GM12878 (cell line): ENCODE measurements around the gene OSBPL5. TPM values are rescaled to one million over a fixed set of nuclear protein-coding genes. Genes with fewer than 3 reads are reported as not detected.

Experiments
- ATAC-seq: fragments of 200-7000 bp; cut with Tn5 transposase; 3 replicates; pipeline ENCODE4 v1.9.1; 2020; ENCODE audit warnings: mild to moderate bottlenecking, moderate library complexity
- BruUV-seq: library from RNA; stranded (reverse); fragments of 400-500 nt; replicated peaks from 2 replicates; lab custom pipeline; 2021; lab: Mats Ljungman, UMichigan
- CTCF ChIA-PET: fragments of 300-600 bp; sonication (Branson Sonifier 250); formaldehyde crosslinking; extraction: SDS; loops from one replicate; lab custom pipeline; 2021; ENCODE audit warnings: inconsistent platforms; lab: Yijun Ruan, JAX
- POLR2A ChIA-PET: fragments of 350-600 bp; formaldehyde crosslinking; extraction: SDS; loops from one replicate; lab custom pipeline; 2021; ENCODE audit warnings: inconsistent platforms; lab: Charles Lee
- RAD21 ChIA-PET: fragments of 300-600 bp; sonication (Branson Sonifier 250); formaldehyde crosslinking; loops from one replicate; lab custom pipeline; 2023; ENCODE audit warnings: antibody characterized with exemption; ENCODE audit not compliant: unreplicated experiment; lab: Charles Lee
- SMC1A ChIA-PET: fragments of 300-600 bp; sonication (Branson Sonifier 250); formaldehyde crosslinking; loops from one replicate; lab custom pipeline; 2023; ENCODE audit not compliant: unreplicated experiment, uncharacterized antibody; lab: Charles Lee
- DNase-seq: peaks from one replicate; pipeline ENCODE4 v3.0.0-alpha.2; 2011; ENCODE audit warnings: low read depth, low spot score
- FAIRE-seq: peaks from 3 replicates; lab custom pipeline; 2011; peaks lifted over from hg19 to GRCh38; lab: Jason Lieb, UNC
- H2AFZ ChIP-seq: 2 replicates; pipeline ENCODE4 v1.6.0; 2011; ENCODE audit warnings: low read depth, low read length, control low read depth; ENCODE audit not compliant: control insufficient read depth
- H3K27ac ChIP-seq: 2 replicates; pipeline ENCODE4 v1.5.1; 2011; ENCODE audit warnings: control low read depth; ENCODE audit not compliant: control insufficient read depth, insufficient read depth
- H3K27me3 ChIP-seq, 2 experiments: replicated peaks in 1 of 2; 2 replicates each; pipeline versions ENCODE4 v1.6.0 to v1.6.1; 2011; ENCODE audit warnings: low read length in 1 of 2; ENCODE audit not compliant: control insufficient read depth in 2 of 2, insufficient read depth in 2 of 2
- H3K36me3 ChIP-seq, 2 experiments: 2 replicates each; pipeline ENCODE4 v1.5.1; 2011; ENCODE audit warnings: low read length in 1 of 2; ENCODE audit not compliant: control insufficient read depth in 2 of 2, insufficient read depth in 2 of 2
- H3K4me1 ChIP-seq: 2 replicates; pipeline ENCODE4 v1.6.1; 2011; ENCODE audit warnings: mild to moderate bottlenecking, low read length, moderate library complexity, mixed read lengths; ENCODE audit not compliant: control insufficient read depth, insufficient read depth
- H3K4me2 ChIP-seq: 2 replicates; pipeline ENCODE4 v1.6.0; 2011; ENCODE audit warnings: control low read depth; ENCODE audit not compliant: control insufficient read depth, insufficient read depth
- H3K4me3 ChIP-seq: fragments of 200-600 bp; sonication (generic); 2 replicates; pipeline ENCODE4 v1.5.1; 2016
- H3K79me2 ChIP-seq: 2 replicates; pipeline ENCODE4 v1.6.0; 2011; ENCODE audit warnings: low read length; ENCODE audit not compliant: control insufficient read depth, insufficient read depth
- H3K9ac ChIP-seq: 2 replicates; pipeline ENCODE4 v1.8.0; 2011; ENCODE audit warnings: low read length, control low read depth, mixed read lengths; ENCODE audit not compliant: control insufficient read depth, insufficient read depth
- H3K9me3 ChIP-seq: replicated peaks from 3 replicates; pipeline ENCODE4 v1.5.1; 2011; ENCODE audit warnings: mild to moderate bottlenecking, low read length; ENCODE audit not compliant: control insufficient read depth, insufficient read depth
- H4K20me1 ChIP-seq: 2 replicates; pipeline ENCODE4 v1.6.0; 2011; ENCODE audit not compliant: control insufficient read depth, insufficient read depth
- BACH1 ChIP-seq: fragments of 450-650 bp; IDR thresholded peaks from 2 replicates; pipeline ENCODE4 v1.6.1; 2017; ENCODE audit warnings: mild to moderate bottlenecking, borderline replicate concordance
- CHD1 ChIP-seq: IDR thresholded peaks from 2 replicates; pipeline ENCODE4 v1.6.1; 2012; ENCODE audit warnings: low read depth, low read length, improper control_type of control experiment
- E2F4 ChIP-seq: IDR thresholded peaks from 2 replicates; pipeline ENCODE4 v1.6.1; 2012; ENCODE audit warnings: low read depth, low read length, improper control_type of control experiment
- EP300 ChIP-seq, 2 experiments: fragments of 150-350 bp in 1 of 2; IDR thresholded peaks; 2 replicates each; pipeline ENCODE4 v1.6.1; 2011 to 2012; ENCODE audit warnings: low read depth in 2 of 2, low read length in 2 of 2, borderline replicate concordance in 1 of 2, improper control_type of control experiment in 1 of 2, inconsistent platforms in 1 of 2; ENCODE audit not compliant: control insufficient read depth in 1 of 2
- GABPA ChIP-seq: IDR thresholded peaks from 2 replicates; pipeline ENCODE4 v1.6.1; 2014; ENCODE audit warnings: antibody characterized with exemption, low read depth, mild to moderate bottlenecking, inconsistent platforms
- HDAC2 ChIP-seq: fragments of 200-600 bp; sonication (generic); IDR thresholded peaks from 2 replicates; pipeline ENCODE4 v1.6.1; 2017
- KDM1A ChIP-seq: fragments of 200-600 bp; sonication (generic); IDR thresholded peaks from 2 replicates; pipeline ENCODE4 v1.6.1; 2016; ENCODE audit warnings: borderline replicate concordance
- MXI1 ChIP-seq: fragments of 150-350 bp; IDR thresholded peaks from 2 replicates; pipeline ENCODE4 v1.6.1; 2011; ENCODE audit warnings: low read depth, mild to moderate bottlenecking, inconsistent platforms, low read length, improper control_type of control experiment
- MYB ChIP-seq: fragments of 150-350 bp; IDR thresholded peaks from 2 replicates; pipeline ENCODE4 v1.6.1; 2014; ENCODE audit warnings: mild to moderate bottlenecking, low read depth, low read length, borderline replicate concordance
- PAX5 ChIP-seq: IDR thresholded peaks from 2 replicates; pipeline ENCODE4 v1.6.1; 2011; ENCODE audit warnings: low read depth, low read length, borderline replicate concordance
- SPI1 ChIP-seq: IDR thresholded peaks from 2 replicates; pipeline ENCODE4 v1.6.1; 2011; ENCODE audit warnings: low read depth, mild to moderate bottlenecking, low read length, moderate library complexity, borderline replicate concordance; ENCODE audit not compliant: insufficient read depth
- SUPT20H ChIP-seq: IDR thresholded peaks from 2 replicates; pipeline ENCODE4 v1.6.1; 2011; ENCODE audit warnings: low read depth, mild to moderate bottlenecking, low read length, moderate library complexity, borderline replicate concordance; ENCODE audit not compliant: control insufficient read depth
- TCF7 ChIP-seq: IDR thresholded peaks from 2 replicates; pipeline ENCODE4 v1.6.1; 2014; ENCODE audit warnings: antibody characterized with exemption, borderline replicate concordance
- ZBTB4 ChIP-seq: fragments of 450-650 bp; formaldehyde crosslinking; IDR thresholded peaks from 2 replicates; pipeline ENCODE4 v1.4.0; 2022; ENCODE audit warnings: mild to moderate bottlenecking, moderate library complexity
- ZNF24 ChIP-seq: fragments of 450-650 bp; IDR thresholded peaks from 2 replicates; pipeline ENCODE4 v1.6.1; 2017; ENCODE audit warnings: antibody characterized with exemption, mild to moderate bottlenecking
- ZNF274 ChIP-seq: IDR thresholded peaks from one replicate; pipeline ENCODE4 v1.8.0; 2011; ENCODE audit not compliant: insufficient read length, insufficient read depth
- WGBS: methylation state at CpG from one replicate; pipeline ENCODE4 v1.1.6; 2016; ENCODE audit warnings: low lambda C conversion rate; ENCODE audit not compliant: insufficient replicate concordance, insufficient coverage; ENCODE audit errors: missing lambda C conversion rate; 5-methylcytosine and 5-hydroxymethylcytosine counted together
- in situ Hi-C: fragments of 300-500 bp; cut with MboI; formaldehyde crosslinking; loops from 9 replicates; pipeline ENCODE4 v1.14.3; 2018; ENCODE audit warnings: mixed read lengths
- intact Hi-C: fragments of 100-400 bp; cut with micrococcal nuclease; formaldehyde crosslinking; loops from one replicate; pipeline ENCODE4 v1.14.2; 2022; ENCODE audit not compliant: unreplicated experiment
- polyA plus RNA-seq, 11 experiments: library from polyadenylated mRNA; depleted of rRNA in 4 of 11; unstranded in 6 of 11; stranded (reverse) in 5 of 11; fragments of >200 nt; fragmentation: Nextera tagmentation in 4 of 11; fragmentation: Illumina TruSeq in 1 of 11; extraction: Ambion mirVana in 4 of 11; extraction: Trizol in 1 of 11; gene quantifications; 1 replicate in 1 of 11; 2 replicates in 10 of 11; pipeline versions ENCODE4 v1.2.1 to v1.2.3, GENCODE V29; 2011 to 2016; ENCODE audit warnings: inconsistent platforms in 2 of 11, missing spikeins in 2 of 11, low read depth in 1 of 11
- total RNA-seq, 4 experiments: library from RNA; depleted of rRNA in 3 of 4; stranded (reverse); fragments of >200 nt in 3 of 4; fragmentation: Illumina TruSeq in 1 of 4; extraction: Trizol in 1 of 4; gene quantifications; 2 replicates each; pipeline versions ENCODE4 v1.2.1 to v1.2.3, GENCODE V29; 2013 to 2021

The OSBPL5 gene
- total and polyA plus RNA-seq, 10 of the 15 experiments (the other 5 are each of a cell fraction or from before 2014, with no cell fraction given), result not detected

DNA sequence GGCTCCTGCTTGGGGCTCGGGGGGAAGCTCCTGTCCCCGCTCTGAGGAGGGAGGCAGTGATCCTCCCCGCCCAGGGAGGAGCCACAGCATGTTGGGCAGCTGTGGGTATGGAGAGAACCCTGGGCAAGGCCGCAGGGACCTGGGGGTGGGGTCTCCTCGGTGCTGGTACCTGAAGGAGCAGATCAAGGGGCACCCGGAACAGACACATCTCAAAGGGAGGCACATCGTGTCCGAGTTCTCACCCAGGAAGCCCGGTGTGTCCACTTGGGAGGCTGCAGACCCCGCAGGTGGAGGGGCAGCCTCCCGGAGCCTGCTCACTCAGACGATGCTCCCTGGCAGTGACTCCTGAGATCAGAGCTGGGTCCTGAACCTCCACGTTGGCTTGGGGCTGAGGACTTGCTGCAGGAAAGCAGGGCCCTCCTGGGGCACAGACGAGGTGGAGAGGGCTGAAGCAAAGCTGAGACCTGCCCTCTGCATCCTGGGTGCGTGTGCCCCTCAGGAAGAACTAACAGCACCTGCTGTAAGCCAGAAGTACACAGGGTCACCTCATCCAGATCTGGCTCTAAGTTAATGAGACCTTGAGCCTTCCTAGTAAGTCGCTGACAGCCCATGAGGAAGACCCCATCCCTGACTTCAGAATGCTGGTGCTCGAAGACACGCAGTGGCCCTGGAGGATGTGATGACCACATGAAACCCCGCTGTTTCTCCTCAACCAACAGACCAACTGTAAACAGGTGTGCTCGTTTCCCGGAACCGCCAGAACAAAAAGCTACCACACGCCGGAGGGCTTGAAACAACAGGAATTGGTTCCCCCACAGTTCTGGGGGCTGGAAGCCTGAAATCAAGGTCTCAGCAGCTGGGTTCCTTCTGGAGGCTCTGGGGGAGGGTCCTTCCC, 5.9 kb upstream of the OSBPL5 start:
- FAIRE-seq, result no peak
- ChIA-PET RAD21 (no interaction called here), CTCF (no interaction called here), POLR2A (no interaction called here), SMC1A (no interaction called here)
- Histone ChIP-seq H4K20me1 (no peaks in the 10 kb centered on the region), H3K4me3 (no peak overlapping the region), H3K27ac (no peak overlapping the region), H3K9me3 (no peaks in the 10 kb centered on the region; the same call in 2 of the 3 replicates), H3K4me2 (no peak overlapping the region), H3K27me3 (peaks cover 2 to 7% of the 10 kb centered on the region in 2 experiments), H3K36me3 (no peaks in the 10 kb centered on the region), H3K4me1 (no peaks in the 10 kb centered on the region), H3K9ac (no peak overlapping the region), H2AFZ (no peak overlapping the region), H3K79me2 (no peaks in the 10 kb centered on the region)
- intact Hi-C loops (no loop called here), in situ Hi-C loops (no loop called here)
- DNase-seq, result no peak
- no TSS peak for BruUV-seq
- 25% methylated on average over 24 of the region's 24 CpGs for WGBS
- no peak for ATAC-seq
- no peak for TF ChIP-seq BACH1
- no peak for TF ChIP-seq MYB
- no peak for TF ChIP-seq KDM1A
- no peak for TF ChIP-seq SPI1
- no peak for TF ChIP-seq E2F4
- TF ChIP-seq CHD1, result no peak
- TF ChIP-seq EP300 (IDR thresholded peaks at IDR 0.05; ENCODE audit: borderline replicate concordance in 1 of 2, control insufficient read depth in 1 of 2, low read depth in 2 of 2, low read length in 2 of 2), result no peak
- TF ChIP-seq SUPT20H, result no peak
- no peak for TF ChIP-seq ZBTB4 (CRISPR knock-in tag)
- TF ChIP-seq MXI1, result no peak
- TF ChIP-seq PAX5, result no peak
- no peak for TF ChIP-seq GABPA
- no peak for TF ChIP-seq ZNF274
- no peak for TF ChIP-seq HDAC2
- no peak for TF ChIP-seq ZNF24
- no peak for TF ChIP-seq TCF7
